Psoas muscle (tissue), 8 donors: ENCODE measurements around the gene MED19. TPM values are rescaled to one million over a fixed set of nuclear protein-coding genes. Genes with fewer than 3 reads are reported as not detected.

ENCODE experiments used
- ATAC-seq, 4 donors: fragments of 200-7000 bp; cut with Tn5 transposase; one replicate each; pipeline ENCODE4 v1.9.1; 2020; ENCODE audit warnings: moderate library complexity in 3 of 4, mild to moderate bottlenecking in 2 of 4
- DNase-seq, 2 donors: peaks; one replicate each; pipeline ENCODE4 v3.0.0-alpha.2; 2020
- H3K27ac ChIP-seq: fragments of 200-600 bp; one replicate; pipeline ENCODE4 v1.8.0; 2022
- H3K27me3 ChIP-seq, 3 donors: fragments of 200-600 bp in 1 of 3; one replicate each; pipeline versions ENCODE4 v1.6.1 to v1.8.0; 2013 to 2022; ENCODE audit warnings: low read length in 2 of 3, mild to moderate bottlenecking in 2 of 3, moderate library complexity in 1 of 3; ENCODE audit not compliant: insufficient read depth in 3 of 3
- H3K36me3 ChIP-seq, 2 donors: fragments of 200-600 bp in 1 of 2; one replicate each; pipeline versions ENCODE4 v1.6.1 to v1.8.0; 2013 to 2022; ENCODE audit warnings: low read depth in 1 of 2, mild to moderate bottlenecking in 1 of 2, moderate library complexity in 1 of 2; ENCODE audit not compliant: insufficient read depth in 1 of 2
- H3K4me1 ChIP-seq: fragments of 200-600 bp; one replicate; pipeline ENCODE4 v1.8.0; 2022
- H3K4me3 ChIP-seq: fragments of 200-600 bp; one replicate; pipeline ENCODE4 v1.8.0; 2022; ENCODE audit warnings: mild to moderate bottlenecking
- H3K9me3 ChIP-seq: fragments of 200-600 bp; one replicate; pipeline ENCODE4 v1.8.0; 2022
- CTCF ChIP-seq: fragments of 200-600 bp; IDR thresholded peaks from one replicate; pipeline ENCODE4 v1.8.0; 2022; ENCODE audit warnings: antibody characterized with exemption
- WGBS, 3 donors: extraction: QIAGEN DNeasy Blood & Tissue Kit; methylation state at CpG; one replicate each; pipeline versions ENCODE4 v1.1.6 to v1.1.7; 2013; 5-methylcytosine and 5-hydroxymethylcytosine counted together
- intact Hi-C, 2 donors: fragments of 100-400 bp; cut with DNase I; formaldehyde crosslinking; loops; one replicate each; pipeline versions ENCODE4 v1.11.0 to v1.14.2; 2022
- polyA plus RNA-seq, 3 donors: library from polyadenylated mRNA; stranded (reverse); fragments of 200-250 nt; gene quantifications; one replicate each; pipeline ENCODE4 v1.2.3, GENCODE V29; 2013
- total RNA-seq, 4 donors: library from RNA; stranded (reverse); fragmentation: NEBNext Ultra II Directional in 2 of 4; extraction: Animal tissue kit (Norgen Biotek cat#: 25700) in 2 of 4; gene quantifications; one replicate each; pipeline versions ENCODE4 v1.2.1 to v1.2.4, GENCODE V29; 2021 to 2023
- donor health status: healthy with polysubstance abuse.
- donor health status: DM: no; HTN: no; CAD: no; lungs with moderate emphysema.
- donor health status: Bipolar disorder and iron deficiency.
- donor health status: healthy.
- donor health status: DM: yes; HTN: yes; CAD: no.
- donor health status: DM: no; HTN: no; CAD: no.
- donor health status: DM: no; HTN: no; CAD: no.
- donor health status: DM: yes; HTN: yes; CAD: no.

MED19 gene
- total and polyA plus RNA-seq, 7 donors, result 6.7 to 19.7 (median 9.4) TPM

DNA sequence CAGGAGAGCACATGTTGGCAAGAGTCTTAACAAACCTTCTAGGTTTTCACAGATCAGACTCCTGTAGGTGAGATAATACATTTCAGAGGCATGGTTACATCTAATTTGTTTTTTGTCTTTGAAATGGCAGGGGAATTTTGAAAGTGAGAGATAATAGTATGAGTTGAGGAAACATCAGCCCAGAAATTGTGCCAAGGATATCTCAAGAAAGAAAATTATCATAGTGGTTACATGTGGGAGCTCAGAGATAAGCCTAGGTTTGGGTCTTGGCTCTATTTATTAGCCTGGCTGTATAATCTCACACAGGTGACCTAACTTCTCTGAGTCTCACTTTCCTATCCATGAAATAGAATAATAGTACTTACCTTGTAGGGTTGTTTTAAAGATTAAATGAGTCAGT is 39.2 kb upstream of the MED19 start:
- Histone ChIP-seq H3K27me3 (no peaks in the 10 kb centered on the region), H3K27ac (no peak overlapping the region), H3K36me3 (peaks cover 2 to 37% of the 10 kb centered on the region in 2 donors), H3K9me3 (no peaks in the 10 kb centered on the region), H3K4me3 (no peak overlapping the region), H3K4me1 (no peaks in the 10 kb centered on the region)
- ATAC-seq, result no peak
- DNase-seq, result no peak
- intact Hi-C loops, result loop anchor here in 1 of 2 donors (2.0 kb wide), 1 partner anchor 50 kb away; no protein-coding TSS in a partner anchor
- TF ChIP-seq CTCF, result no peak

DNA sequence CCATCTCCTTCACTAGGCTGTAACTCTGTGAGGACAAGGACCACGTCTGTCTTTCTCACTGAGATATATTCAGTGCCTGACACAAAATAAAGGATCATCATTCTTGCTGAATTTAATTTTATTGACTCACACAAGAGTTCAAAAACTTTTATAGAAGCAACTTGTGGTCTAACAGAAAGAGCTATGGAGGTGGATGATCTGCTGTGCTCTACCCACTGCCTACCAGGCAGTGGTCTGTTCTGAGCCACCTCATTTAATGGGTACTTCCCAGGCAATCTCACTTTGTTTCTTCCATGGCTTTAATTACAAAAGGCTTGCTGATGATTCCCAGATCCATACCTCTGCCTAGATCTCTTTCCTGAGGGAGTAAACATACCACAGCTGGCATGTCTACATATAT is 34.9 kb upstream of the MED19 start:
- TF ChIP-seq CTCF, result no peak
- intact Hi-C loops, result loop anchor here (10.0 kb wide), 2 partner anchors 48 to 778 kb away; no protein-coding TSS in a partner anchor
- ATAC-seq (no peak), DNase-seq (no peak)
- H3K4me3 ChIP-seq, result no peak overlapping the region
- H3K27ac ChIP-seq, result no peak overlapping the region
- 81 to 87% (median 82%) methylated on average over 1 of the region's 1 CpG for WGBS, 3 donors
- peaks cover 17% of the 10 kb centered on the region for H3K4me1 ChIP-seq
- H3K27me3 ChIP-seq, result no peaks in the 10 kb centered on the region
- peaks cover 5 to 77% of the 10 kb centered on the region in 2 donors for H3K36me3 ChIP-seq
- no peaks in the 10 kb centered on the region for H3K9me3 ChIP-seq

GRCh38 chr11:57745206-57745605 is 33.2 kb upstream of the MED19 start:
- WGBS, 3 donors, result 78 to 79% (median 79%) methylated on average over 5 of the region's 5 CpGs

GRCh38 chr11:57744357-57744756 is 32.3 kb upstream of the MED19 start:
- H3K4me3 ChIP-seq, result no peak overlapping the region
- WGBS, 3 donors, result 80 to 85% (median 81%) methylated on average over 2 of the region's 2 CpGs
- ATAC-seq (no peak), DNase-seq (no peak)
- H3K27ac ChIP-seq, result no peak overlapping the region
- peaks cover 22% of the 10 kb centered on the region for H3K4me1 ChIP-seq
- no peak for TF ChIP-seq CTCF
- no peaks in the 10 kb centered on the region for H3K9me3 ChIP-seq
- H3K27me3 ChIP-seq, result no peaks in the 10 kb centered on the region
- intact Hi-C loops, result loop anchor here (10.0 kb wide), 2 partner anchors 50 to 780 kb away; no protein-coding TSS in a partner anchor
- peaks cover 5 to 68% of the 10 kb centered on the region in 2 donors for H3K36me3 ChIP-seq

More at GRCh38 chr11:57745206-57745605, 33.2 kb upstream of the MED19 start:
- no peaks in the 10 kb centered on the region for H3K9me3 ChIP-seq
- no peak for DNase-seq
- TF ChIP-seq CTCF, result no peak
- peaks cover 22% of the 10 kb centered on the region for H3K4me1 ChIP-seq
- H3K27me3 ChIP-seq, result no peaks in the 10 kb centered on the region
- no peak overlapping the region for H3K27ac ChIP-seq
- no peak overlapping the region for H3K4me3 ChIP-seq
- H3K36me3 ChIP-seq, result peaks cover 5 to 67% of the 10 kb centered on the region in 2 donors
- ATAC-seq, result no peak
- intact Hi-C loops, result loop anchor here (10.0 kb wide), 2 partner anchors 50 to 780 kb away; no protein-coding TSS in a partner anchor

DNA sequence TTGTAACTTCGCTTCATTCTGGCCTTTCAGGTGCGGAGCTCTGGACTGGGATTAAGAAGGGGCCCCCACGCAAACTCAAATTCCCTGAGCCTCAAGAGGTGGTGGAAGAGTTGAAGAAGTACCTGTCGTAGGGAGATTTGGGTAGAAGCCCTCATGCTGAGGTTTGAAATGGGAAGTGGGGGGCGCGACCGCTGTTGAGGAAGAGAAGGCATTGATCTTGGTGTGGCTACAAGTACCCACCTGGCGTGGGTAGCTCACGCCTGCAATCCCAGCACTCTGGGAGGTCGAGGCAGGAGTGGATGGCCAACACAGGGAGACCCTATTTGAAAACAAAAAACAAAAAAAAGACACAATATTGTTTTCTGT is 30.1 kb upstream of the MED19 start:
- Histone ChIP-seq H3K27ac (peak overlapping the region; percentile 92), H3K4me1 (peaks cover 22% of the 10 kb centered on the region), H3K27me3 (no peaks in the 10 kb centered on the region), H3K4me3 (peak overlapping the region; percentile 77), H3K9me3 (no peaks in the 10 kb centered on the region), H3K36me3 (peaks cover 10 to 76% of the 10 kb centered on the region in 2 donors)
- intact Hi-C loops, result loop anchor here (2.0 to 10.0 kb wide), 3 partner anchors 17 to 783 kb away; no protein-coding TSS in a partner anchor
- ATAC-seq, result no peak
- no peak for DNase-seq
- WGBS, 3 donors, result 7 to 9% (median 7%) methylated on average over 10 of the region's 10 CpGs
- no peak for TF ChIP-seq CTCF
